HG02588 (cell line): ENCODE measurements around the gene ELMOD3.
"Not testable (repeated sequence)": the region's sequence is repeated elsewhere in the genome, so short reads cannot be mapped to it uniquely, and the experiment has no call there.

Experiments
- ATAC-seq: cut with Tn5 transposase; IDR thresholded peaks from one replicate; pipeline ENCODE4 v1.9.1; 2021; ENCODE audit warnings: mild to moderate bottlenecking, moderate library complexity; ENCODE audit not compliant: unreplicated experiment

ELMOD3 gene

GRCh38 chr2:85329181-85329651, 25.4 kb upstream of the ELMOD3 start:
- no peak for ATAC-seq

DNA sequence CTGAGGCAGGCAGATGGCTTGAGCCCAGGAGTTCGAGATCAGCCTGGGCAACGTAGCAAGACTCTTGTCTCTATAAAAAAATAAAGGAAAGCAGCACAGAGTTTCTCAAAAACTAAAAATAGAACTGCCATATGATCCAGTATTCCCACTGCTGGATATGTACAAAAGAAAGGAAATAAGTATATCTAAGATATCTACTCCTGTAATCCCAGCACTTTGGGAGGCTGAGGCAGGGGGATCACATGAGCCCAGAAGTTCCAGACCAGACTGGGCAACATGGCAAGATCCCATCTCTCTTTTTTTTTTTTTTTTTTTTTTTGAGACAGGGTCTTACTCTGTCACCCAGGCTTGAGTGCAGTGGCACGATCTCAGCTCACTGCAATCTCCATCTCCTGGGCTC, 24.9 kb upstream of the ELMOD3 start:
- not testable (repeated sequence) for ATAC-seq

DNA sequence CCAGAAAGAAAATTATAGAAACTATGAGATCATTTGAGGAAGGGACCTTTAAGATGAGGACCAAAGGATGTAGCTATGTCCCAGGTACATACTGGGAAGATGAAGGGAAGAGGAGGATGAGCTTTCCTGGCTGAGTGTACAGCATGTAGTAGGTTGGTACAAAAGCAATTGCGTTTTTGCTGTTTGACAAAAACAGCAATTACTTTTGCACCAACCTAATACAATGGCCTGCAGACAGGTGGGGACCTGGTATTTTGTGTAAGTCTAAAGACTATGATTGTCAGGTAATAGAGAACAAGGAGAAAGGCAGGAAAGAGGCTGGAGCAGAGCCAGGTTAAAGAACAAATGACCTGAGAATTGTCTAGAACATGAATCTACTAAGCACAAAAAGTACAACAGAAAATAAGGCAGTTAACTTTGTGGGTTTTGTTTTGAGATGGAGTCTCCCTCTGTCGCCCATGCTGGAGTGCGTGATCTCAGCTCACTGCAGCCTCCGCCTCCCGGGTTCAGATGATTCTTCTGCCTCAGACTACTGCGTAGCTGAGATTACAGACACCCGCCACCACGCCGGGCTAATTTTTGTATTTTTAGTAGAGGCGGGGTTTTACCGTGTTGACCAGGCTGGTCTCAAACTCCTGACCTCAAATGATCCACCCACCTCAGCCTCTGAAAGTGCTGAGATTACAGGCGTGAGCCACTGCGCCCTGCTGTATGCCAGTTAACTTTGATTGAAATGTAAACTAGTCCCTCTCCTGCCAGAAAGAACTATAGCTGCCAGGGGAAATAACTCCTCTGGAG, 23.5 kb upstream of the ELMOD3 start:
- no peak for ATAC-seq

DNA sequence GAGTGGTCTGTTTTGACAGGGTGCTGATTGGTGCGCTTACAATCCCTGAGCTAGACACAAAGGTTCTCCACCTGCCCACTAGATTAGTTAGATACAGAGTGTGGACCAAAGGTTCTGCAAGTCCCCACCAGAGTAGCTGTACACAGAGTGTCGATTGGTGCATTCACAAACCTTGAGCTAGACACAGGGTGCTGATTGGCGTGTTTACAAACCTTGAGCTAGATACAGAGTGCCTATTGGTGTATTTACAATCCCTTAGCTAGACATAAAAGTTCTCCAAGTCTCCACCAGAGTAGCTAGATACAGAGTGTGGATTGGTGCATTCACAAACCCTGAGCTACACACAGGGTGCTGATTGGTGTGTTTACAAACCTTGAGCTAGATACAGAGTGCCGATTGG, 20.7 kb upstream of the ELMOD3 start:
- ATAC-seq, result not testable (repeated sequence)

DNA sequence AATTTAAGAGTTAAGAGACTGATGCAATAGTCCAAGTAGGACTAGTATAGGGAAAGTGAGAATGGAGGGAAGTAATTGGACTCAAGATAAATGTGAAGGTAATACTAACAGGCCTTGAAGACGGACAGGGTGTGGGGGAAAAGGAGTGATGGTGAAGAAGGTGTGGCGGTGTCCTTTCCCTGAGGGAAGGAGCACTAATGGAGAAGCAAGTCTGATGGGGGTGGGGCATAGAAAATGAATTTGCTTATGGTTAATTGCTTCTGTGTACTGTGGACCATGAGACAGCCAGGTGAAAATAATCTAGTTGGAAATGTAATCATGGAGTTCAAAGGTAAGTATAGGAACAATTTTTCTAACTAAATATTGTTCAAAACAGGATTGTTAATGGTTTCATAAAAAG, 19.6 kb upstream of the ELMOD3 start:
- no peak for ATAC-seq

DNA sequence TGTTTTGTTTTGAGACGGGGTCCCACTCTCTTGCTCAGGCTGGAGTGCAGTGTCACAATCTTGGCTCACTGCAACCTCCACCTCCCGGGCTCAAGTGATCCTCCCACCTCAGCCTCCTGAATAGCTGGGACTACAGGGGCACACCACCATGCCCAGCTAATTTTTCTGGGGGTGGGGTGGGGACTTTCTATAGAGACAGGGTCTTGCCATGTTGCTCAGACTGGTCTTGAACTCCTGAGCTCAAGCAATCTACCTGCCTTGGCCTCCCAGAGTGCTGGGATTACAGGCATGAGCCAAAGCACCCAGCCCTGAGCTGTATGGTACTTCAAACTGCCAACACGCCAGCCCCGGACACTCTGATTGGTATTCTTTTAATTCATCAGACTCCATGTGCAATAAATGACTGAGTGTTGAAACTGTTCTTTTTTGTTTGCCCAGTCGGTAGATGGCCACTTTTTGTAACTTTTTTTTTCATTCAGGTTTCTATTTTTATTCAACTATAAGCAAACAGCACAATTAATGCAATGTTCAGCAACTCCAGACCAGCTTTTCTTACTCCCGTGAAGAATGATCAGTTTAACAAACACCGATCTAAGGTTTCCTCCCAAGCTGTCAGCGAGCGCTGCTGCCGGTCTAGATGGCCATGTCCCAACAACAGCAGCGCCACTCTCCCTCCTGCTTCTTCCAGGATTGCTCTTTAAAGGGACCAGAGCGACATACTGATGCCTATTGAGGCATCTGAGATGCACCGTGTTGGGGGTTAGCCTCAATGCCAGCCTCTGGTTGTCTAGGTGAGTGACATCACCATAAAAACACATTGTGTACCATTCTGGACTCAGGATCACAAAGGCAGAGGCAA, 14.3 kb upstream of the ELMOD3 start:
- no peak for ATAC-seq

DNA sequence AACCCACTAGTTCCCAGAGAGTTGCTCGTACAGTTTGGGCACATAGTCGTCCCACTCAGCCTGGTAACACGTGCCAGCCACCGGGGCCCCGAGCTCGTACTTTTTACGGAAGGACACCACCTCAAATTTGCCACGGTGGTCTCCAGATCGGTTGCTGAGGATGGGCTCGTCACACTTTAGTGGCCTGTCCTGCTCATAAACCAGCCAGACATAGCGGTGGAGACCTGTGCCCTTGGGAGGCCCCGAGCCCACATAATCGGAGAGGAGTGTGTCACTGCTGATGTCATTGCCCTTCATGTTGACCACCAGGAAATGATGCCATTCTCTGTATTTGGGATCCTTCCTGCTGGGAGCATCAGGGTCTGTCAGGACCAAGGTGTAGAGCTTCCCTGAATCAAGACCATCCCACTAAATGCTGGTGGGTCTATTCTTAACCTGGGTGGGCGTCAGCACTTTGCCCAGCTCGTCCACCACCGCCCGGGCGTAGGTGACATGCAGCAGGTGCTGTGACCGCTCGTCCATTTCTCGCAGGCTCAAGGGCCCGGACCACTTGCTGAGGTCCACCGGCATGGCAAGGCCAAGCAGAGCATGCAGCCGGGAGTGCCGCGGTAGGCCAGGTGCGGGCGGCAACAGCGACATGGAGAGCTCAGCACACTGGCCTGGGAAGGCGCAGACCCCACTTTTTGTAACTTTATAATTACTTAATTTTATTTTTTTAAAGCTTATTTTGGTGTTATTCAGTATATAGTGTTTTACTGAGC, 13.1 kb upstream of the ELMOD3 start:
- no peak for ATAC-seq

- no peak for ATAC-seq
Observed at GRCh38 chr2:85342156-85342555, 12.4 kb upstream of the ELMOD3 start.

GRCh38 chr2:85343207-85343895, 11.2 kb upstream of the ELMOD3 start:
- not testable (repeated sequence) for ATAC-seq

DNA sequence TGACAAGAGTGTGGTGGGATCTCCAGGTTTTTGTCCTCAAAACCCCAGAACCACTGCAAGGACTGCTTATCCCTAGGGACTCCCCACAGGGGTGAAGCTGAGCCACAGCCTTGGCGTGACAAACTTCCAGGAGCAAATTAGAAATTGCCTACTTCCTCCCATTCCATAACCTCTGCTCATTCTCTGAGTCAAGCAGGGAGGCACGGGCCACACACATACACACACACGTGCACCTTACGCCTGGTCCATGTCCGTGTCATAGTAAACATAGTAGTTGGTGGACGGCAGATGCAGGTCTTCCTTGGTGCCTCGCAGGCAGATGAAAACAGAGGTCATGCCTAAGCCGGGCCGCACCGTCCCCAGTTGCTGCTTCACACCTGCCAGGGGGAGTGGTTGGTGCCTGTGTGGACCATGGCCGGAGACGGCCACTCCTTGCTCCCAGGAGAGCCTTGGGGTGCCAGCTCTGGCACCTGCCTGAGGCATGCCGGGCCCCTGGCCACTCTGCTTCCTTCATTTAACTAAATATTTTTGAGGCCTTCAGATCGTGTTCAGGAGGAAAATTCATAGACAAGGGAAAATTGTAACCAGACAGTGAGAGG, 10.1 kb upstream of the ELMOD3 start:
- no peak for ATAC-seq

- ATAC-seq, result no peak
Observed at GRCh38 chr2:85347599-85347998, 7.0 kb upstream of the ELMOD3 start.

DNA sequence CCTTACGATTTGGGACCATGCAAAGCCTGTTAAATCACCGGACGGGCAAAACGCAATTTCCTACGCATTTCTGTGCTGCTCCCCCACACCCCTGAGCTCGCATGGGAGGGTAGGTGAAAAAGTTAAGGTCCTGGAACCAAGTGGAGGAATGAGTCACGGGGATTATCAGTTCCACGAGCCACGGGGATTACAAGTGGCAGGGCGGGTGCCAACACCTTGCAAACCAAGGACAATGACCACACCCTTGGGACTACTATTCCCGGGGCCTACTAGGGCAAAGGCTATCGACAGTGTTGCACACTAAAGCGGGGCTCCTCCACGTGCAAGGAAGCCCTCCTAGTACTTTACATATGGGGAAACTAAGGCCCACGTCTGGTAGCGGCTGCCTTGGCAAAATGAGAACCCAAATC, 688 bp upstream of the ELMOD3 start:
- peak; percentile 4 for ATAC-seq

DNA sequence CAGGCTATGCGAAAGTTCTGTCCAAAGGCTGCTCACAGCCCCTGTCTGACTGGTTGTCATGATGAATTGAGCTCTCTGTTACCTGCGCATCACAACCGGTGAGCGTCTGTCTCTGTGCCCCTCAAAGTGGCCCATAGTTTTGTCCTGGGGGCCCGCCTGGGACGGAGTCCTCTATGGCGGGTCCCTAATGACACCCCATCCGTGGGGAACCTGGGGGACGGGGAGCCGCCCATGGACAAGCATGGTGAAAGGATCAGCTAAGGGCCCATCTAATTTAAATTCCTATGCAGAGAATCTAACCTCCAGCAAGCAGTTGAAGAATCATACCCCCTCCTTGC, 473 bp downstream of the ELMOD3 start:
- peak; percentile 1 for ATAC-seq

DNA sequence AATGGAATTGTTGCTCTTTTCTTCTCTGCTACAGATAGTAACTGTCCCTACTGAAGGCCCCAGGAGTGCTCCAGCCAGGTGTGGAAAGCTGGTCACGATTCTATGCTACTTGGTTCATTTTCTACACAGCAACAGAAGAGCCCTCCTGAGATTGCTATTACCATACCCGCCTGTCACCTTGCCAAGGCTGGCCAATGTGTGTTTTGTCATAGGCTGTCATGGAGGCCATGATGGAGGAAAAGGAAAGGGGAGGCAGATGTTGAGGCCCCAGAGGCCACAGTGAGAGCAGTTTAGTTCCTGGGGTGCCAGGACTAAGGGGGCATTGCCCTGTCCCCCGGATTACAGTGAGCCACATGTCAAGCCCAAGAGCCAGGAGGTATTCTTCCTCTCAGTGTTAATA, 952 bp downstream of the ELMOD3 start:
- no peak for ATAC-seq

DNA sequence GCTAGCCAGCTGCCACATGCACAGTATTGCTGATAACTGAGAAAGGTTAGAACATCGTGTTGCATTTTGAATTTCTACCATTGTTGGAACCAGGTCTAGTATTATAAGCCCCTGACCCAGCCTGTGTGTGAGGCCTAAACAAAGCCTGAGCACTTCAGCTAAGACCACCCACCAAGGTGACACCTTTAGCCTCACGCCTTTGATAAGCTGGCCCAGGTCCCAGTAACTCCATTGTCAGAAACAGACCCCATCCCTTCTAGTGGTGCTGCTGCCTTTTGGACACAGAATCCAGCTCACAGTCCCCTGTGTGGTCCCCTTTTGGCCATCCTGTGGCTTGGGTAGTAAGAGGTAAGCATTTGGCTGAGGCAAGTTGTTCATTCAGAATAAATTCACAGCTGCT, 1.6 kb downstream of the ELMOD3 start:
- no peak for ATAC-seq

GRCh38 chr2:85357736-85358135, 3.2 kb downstream of the ELMOD3 start:
- no peak for ATAC-seq

DNA sequence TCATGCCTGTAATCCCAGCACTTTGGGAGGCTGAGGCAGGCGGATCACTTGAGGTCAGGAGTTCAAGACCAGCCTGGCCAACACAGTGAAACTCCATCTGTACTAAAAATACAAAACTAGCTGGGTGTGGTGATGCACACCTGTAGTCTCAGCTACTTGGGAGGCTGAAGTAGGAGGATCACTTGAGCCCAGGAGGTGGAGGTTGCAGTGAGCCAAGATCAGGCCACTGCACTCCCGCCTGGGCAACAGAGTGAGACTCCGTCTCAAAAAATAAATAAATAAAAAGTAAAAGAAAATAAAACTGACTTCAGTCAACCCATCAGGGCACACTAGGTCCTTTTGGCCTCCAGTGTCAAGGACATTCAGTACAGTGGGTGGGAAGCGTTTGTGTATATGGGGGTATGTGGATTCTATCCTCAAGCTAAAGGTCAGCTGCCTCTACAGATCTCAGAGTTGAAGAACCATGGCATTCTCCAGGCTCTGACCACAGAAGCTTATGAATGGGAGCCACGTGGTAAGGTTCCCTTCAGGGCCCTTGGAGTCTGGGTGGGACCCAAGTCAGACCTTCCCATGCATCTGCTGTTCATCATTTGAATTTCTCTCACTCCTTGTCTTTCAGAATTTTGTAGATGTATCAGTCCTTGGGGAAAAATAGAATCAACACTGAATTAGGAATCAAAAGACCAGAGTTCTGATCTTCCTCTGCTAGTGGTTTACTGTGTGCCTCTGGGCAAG, 8.3 kb downstream of the ELMOD3 start:
- ATAC-seq, result not testable (repeated sequence)

GRCh38 chr2:85367180-85367579, 12.6 kb downstream of the ELMOD3 start:
- ATAC-seq, result no peak

DNA sequence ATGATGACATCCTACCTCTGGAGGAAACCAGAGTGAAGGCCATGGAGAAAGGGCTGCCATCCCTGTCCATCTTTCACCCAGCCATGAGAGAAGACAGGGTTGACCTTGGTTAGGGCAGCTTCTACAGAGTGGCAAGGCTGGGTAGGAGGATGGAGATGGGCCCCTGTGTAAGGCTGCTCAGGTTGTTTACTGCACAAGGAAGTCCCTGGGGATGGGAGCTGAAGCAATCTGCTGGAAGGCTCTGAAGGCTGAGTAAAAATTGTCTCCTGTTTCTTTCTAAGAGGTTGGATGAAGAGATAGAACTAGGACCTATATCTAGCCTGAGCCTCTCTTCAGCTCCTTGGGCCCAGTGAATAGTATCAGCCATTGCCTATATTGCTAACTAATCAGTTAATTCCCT, 14.4 kb downstream of the ELMOD3 start:
- no peak for ATAC-seq

GRCh38 chr2:85369500-85369899, 14.9 kb downstream of the ELMOD3 start:
- no peak for ATAC-seq
